ENCODE data around the gene TENT4A.

The TENT4A gene

GRCh38 chr5:6714226-6715041 lies 1.2 kb downstream of the TENT4A start:
- H3K4me3 ChIP-seq (ENCODE audit: low read length) = peak overlapping the region; percentile 67
- peak overlapping the region; percentile 37 for H3K27ac ChIP-seq (ENCODE audit: low read depth, low read length)
- H3K36me3 ChIP-seq (ENCODE audit: control insufficient read depth, insufficient read depth, low read length) = no peaks in the 10 kb centered on the region
- H3K27me3 ChIP-seq (ENCODE audit: control insufficient read depth, insufficient read depth, low read length) = no peaks in the 10 kb centered on the region
- peaks cover 22% of the 10 kb centered on the region for H3K4me1 ChIP-seq (ENCODE audit: control insufficient read depth, insufficient read depth, low read length)
- H3K9ac ChIP-seq (ENCODE audit: low read length) = peak overlapping the region; percentile 66

GRCh38 chr5:6715271-6715670 lies 2.0 kb downstream of the TENT4A start:
- H3K36me3 ChIP-seq (ENCODE audit: control insufficient read depth, insufficient read depth, low read length) = no peaks in the 10 kb centered on the region
- H3K4me3 ChIP-seq (ENCODE audit: low read length) = peak overlapping the region; percentile 67
- H3K27ac ChIP-seq (ENCODE audit: low read depth, low read length) = no peak overlapping the region
- H3K27me3 ChIP-seq (ENCODE audit: control insufficient read depth, insufficient read depth, low read length) = no peaks in the 10 kb centered on the region
- H3K4me1 ChIP-seq (ENCODE audit: control insufficient read depth, insufficient read depth, low read length) = peaks cover 22% of the 10 kb centered on the region
- H3K9ac ChIP-seq (ENCODE audit: low read length) = no peak overlapping the region

GRCh38 chr5:6715758-6716628 lies 2.8 kb downstream of the TENT4A start:
- no peak overlapping the region for H3K27ac ChIP-seq (ENCODE audit: low read depth, low read length)
- H3K4me1 ChIP-seq (ENCODE audit: control insufficient read depth, insufficient read depth, low read length) = peaks cover 26% of the 10 kb centered on the region
- no peak overlapping the region for H3K9ac ChIP-seq (ENCODE audit: low read length)

GRCh38 chr5:6716629-6717149 lies 3.5 kb downstream of the TENT4A start:
- Histone ChIP-seq H3K27me3 (ENCODE audit: control insufficient read depth, insufficient read depth, low read length) (no peaks in the 10 kb centered on the region), H3K27ac (ENCODE audit: low read depth, low read length) (no peak overlapping the region), H3K4me3 (ENCODE audit: low read length) (no peak overlapping the region), H3K9ac (ENCODE audit: low read length) (no peak overlapping the region), H3K4me1 (ENCODE audit: control insufficient read depth, insufficient read depth, low read length) (peaks cover 31% of the 10 kb centered on the region), H3K36me3 (ENCODE audit: control insufficient read depth, insufficient read depth, low read length) (no peaks in the 10 kb centered on the region)

More at GRCh38 chr5:6715758-6716628, 2.8 kb downstream of the TENT4A start:
- Histone ChIP-seq H3K4me3 (ENCODE audit: low read length) (peak overlapping the region; percentile 67), H3K27me3 (ENCODE audit: control insufficient read depth, insufficient read depth, low read length) (no peaks in the 10 kb centered on the region), H3K36me3 (ENCODE audit: control insufficient read depth, insufficient read depth, low read length) (no peaks in the 10 kb centered on the region)

- peaks cover 30% of the 10 kb centered on the region for H3K4me1 ChIP-seq (ENCODE audit: control insufficient read depth, insufficient read depth, low read length)
These were observed 4.0 kb downstream of the TENT4A start for GRCh38 chr5:6717247-6717646.

GRCh38 chr5:6717687-6718086 lies 4.5 kb downstream of the TENT4A start:
- Histone ChIP-seq H3K4me3 (ENCODE audit: low read length) (no peak overlapping the region), H3K4me1 (ENCODE audit: control insufficient read depth, insufficient read depth, low read length) (peaks cover 30% of the 10 kb centered on the region), H3K36me3 (ENCODE audit: control insufficient read depth, insufficient read depth, low read length) (no peaks in the 10 kb centered on the region), H3K27me3 (ENCODE audit: control insufficient read depth, insufficient read depth, low read length) (no peaks in the 10 kb centered on the region), H3K27ac (ENCODE audit: low read depth, low read length) (no peak overlapping the region), H3K9ac (ENCODE audit: low read length) (no peak overlapping the region)

More at GRCh38 chr5:6717247-6717646, 4.0 kb downstream of the TENT4A start:
- no peak overlapping the region for H3K9ac ChIP-seq (ENCODE audit: low read length)
- no peak overlapping the region for H3K4me3 ChIP-seq (ENCODE audit: low read length)
- H3K27me3 ChIP-seq (ENCODE audit: control insufficient read depth, insufficient read depth, low read length) = no peaks in the 10 kb centered on the region
- no peaks in the 10 kb centered on the region for H3K36me3 ChIP-seq (ENCODE audit: control insufficient read depth, insufficient read depth, low read length)
- H3K27ac ChIP-seq (ENCODE audit: low read depth, low read length) = no peak overlapping the region

GRCh38 chr5:6718161-6718681 lies 5.0 kb downstream of the TENT4A start:
- Histone ChIP-seq H3K4me1 (ENCODE audit: control insufficient read depth, insufficient read depth, low read length) (peaks cover 30% of the 10 kb centered on the region), H3K36me3 (ENCODE audit: control insufficient read depth, insufficient read depth, low read length) (no peaks in the 10 kb centered on the region), H3K27me3 (ENCODE audit: control insufficient read depth, insufficient read depth, low read length) (no peaks in the 10 kb centered on the region), H3K9ac (ENCODE audit: low read length) (no peak overlapping the region), H3K4me3 (ENCODE audit: low read length) (no peak overlapping the region), H3K27ac (ENCODE audit: low read depth, low read length) (no peak overlapping the region)

GRCh38 chr5:6718718-6719117 lies 5.5 kb downstream of the TENT4A start:
- peaks cover 30% of the 10 kb centered on the region for H3K4me1 ChIP-seq (ENCODE audit: control insufficient read depth, insufficient read depth, low read length)
- no peak overlapping the region for H3K27ac ChIP-seq (ENCODE audit: low read depth, low read length)
- no peak overlapping the region for H3K9ac ChIP-seq (ENCODE audit: low read length)
- H3K4me3 ChIP-seq (ENCODE audit: low read length) = no peak overlapping the region
- H3K36me3 ChIP-seq (ENCODE audit: control insufficient read depth, insufficient read depth, low read length) = no peaks in the 10 kb centered on the region
- H3K27me3 ChIP-seq (ENCODE audit: control insufficient read depth, insufficient read depth, low read length) = no peaks in the 10 kb centered on the region

- Histone ChIP-seq H3K27me3 (ENCODE audit: control insufficient read depth, insufficient read depth, low read length) (no peaks in the 10 kb centered on the region), H3K27ac (ENCODE audit: low read depth, low read length) (no peak overlapping the region), H3K9ac (ENCODE audit: low read length) (no peak overlapping the region), H3K4me1 (ENCODE audit: control insufficient read depth, insufficient read depth, low read length) (peaks cover 30% of the 10 kb centered on the region), H3K4me3 (ENCODE audit: low read length) (no peak overlapping the region), H3K36me3 (ENCODE audit: control insufficient read depth, insufficient read depth, low read length) (no peaks in the 10 kb centered on the region)
These were observed 6.2 kb downstream of the TENT4A start for GRCh38 chr5:6719417-6719816.

- Histone ChIP-seq H3K36me3 (ENCODE audit: control insufficient read depth, insufficient read depth, low read length) (no peaks in the 10 kb centered on the region), H3K27me3 (ENCODE audit: control insufficient read depth, insufficient read depth, low read length) (no peaks in the 10 kb centered on the region), H3K4me1 (ENCODE audit: control insufficient read depth, insufficient read depth, low read length) (peaks cover 30% of the 10 kb centered on the region)
These were observed 6.8 kb downstream of the TENT4A start for GRCh38 chr5:6719896-6720560.

GRCh38 chr5:6720561-6720921 lies 7.3 kb downstream of the TENT4A start:
- H3K4me1 ChIP-seq (ENCODE audit: control insufficient read depth, insufficient read depth, low read length) = peaks cover 25% of the 10 kb centered on the region
- H3K27me3 ChIP-seq (ENCODE audit: control insufficient read depth, insufficient read depth, low read length) = no peaks in the 10 kb centered on the region
- H3K36me3 ChIP-seq (ENCODE audit: control insufficient read depth, insufficient read depth, low read length) = no peaks in the 10 kb centered on the region
- H3K4me3 ChIP-seq (ENCODE audit: low read length) = no peak overlapping the region
- H3K9ac ChIP-seq (ENCODE audit: low read length) = no peak overlapping the region
- no peak overlapping the region for H3K27ac ChIP-seq (ENCODE audit: low read depth, low read length)

More at GRCh38 chr5:6719896-6720560, 6.8 kb downstream of the TENT4A start:
- H3K27ac ChIP-seq (ENCODE audit: low read depth, low read length) = no peak overlapping the region
- H3K9ac ChIP-seq (ENCODE audit: low read length) = no peak overlapping the region
- no peak overlapping the region for H3K4me3 ChIP-seq (ENCODE audit: low read length)

- Histone ChIP-seq H3K27me3 (ENCODE audit: control insufficient read depth, insufficient read depth, low read length) (no peaks in the 10 kb centered on the region), H3K4me1 (ENCODE audit: control insufficient read depth, insufficient read depth, low read length) (peaks cover 19% of the 10 kb centered on the region), H3K36me3 (ENCODE audit: control insufficient read depth, insufficient read depth, low read length) (no peaks in the 10 kb centered on the region), H3K4me3 (ENCODE audit: low read length) (peak overlapping the region; percentile 6), H3K27ac (ENCODE audit: low read depth, low read length) (peak overlapping the region; percentile 31), H3K9ac (ENCODE audit: low read length) (no peak overlapping the region)
These were observed 8.2 kb downstream of the TENT4A start for GRCh38 chr5:6721442-6721841.
